Gastroesophageal sphincter (tissue), 3 donors: ENCODE data around the gene JAML.

Source experiments
- CTCF ChIP-seq, 4 experiments: fragments of 200-600 bp in 2 of 4; fragments of 450-650 bp in 2 of 4; sonication (generic) in 1 of 4; IDR thresholded peaks; one replicate each; pipeline ENCODE4 v1.5.1; 2017 to 2019; ENCODE audit warnings: antibody characterized with exemption in 4 of 4, mild to moderate bottlenecking in 2 of 4, moderate library complexity in 2 of 4
- EP300 ChIP-seq: sonication (generic); formaldehyde crosslinking; IDR thresholded peaks from one replicate; pipeline ENCODE4 v1.6.1; 2017; ENCODE audit warnings: antibody characterized with exemption, mild to moderate bottlenecking
- POLR2A ChIP-seq, 2 donors: fragments of 450-650 bp; IDR thresholded peaks; one replicate each; pipeline ENCODE4 v1.6.1; 2017; ENCODE audit warnings: antibody characterized with exemption in 2 of 2, mild to moderate bottlenecking in 2 of 2, moderate library complexity in 1 of 2
- POLR2AphosphoS5 ChIP-seq: sonication (generic); formaldehyde crosslinking; IDR thresholded peaks from one replicate; pipeline ENCODE4 v1.6.1; 2017; ENCODE audit warnings: antibody characterized with exemption

GRCh38 chr11:118180300-118180703 is 44.5 kb downstream of the JAML start:
- TF ChIP-seq CTCF (IDR thresholded peaks at IDR 0.05) (no peak), POLR2A (IDR thresholded peaks at IDR 0.05) (no peak), POLR2AphosphoS5 (no peak), EP300 (no peak)
